GM19099 (cell line): ENCODE data around the gene NTF4.
A peak's percentile ranks its signal among the peaks of the same experiment; 100 is the strongest.

Experiments
- POLR2A ChIP-seq: IDR thresholded peaks from 3 replicates; pipeline ENCODE4 v1.6.1; 2011; ENCODE audit warnings: low read depth; ENCODE audit not compliant: insufficient read length; ENCODE audit errors: extremely low read depth

The NTF4 gene

GRCh38 chr19:49064768-49065611, at the start of gene NTF4:
Gene NTF4 (minus strand): TSS chr19:49064818. CDS start chr19:49061997, 2,821 bp downstream.
- TF ChIP-seq POLR2A, result no peak

- TF ChIP-seq POLR2A, result peak; percentile 43
Measured at GRCh38 chr19:49113762-49114629, 49.4 kb upstream of the NTF4 start, which contains the start of gene LIN7B. Gene LIN7B (plus strand): TSS chr19:49114370. CDS start chr19:49114405, 35 bp downstream.

GRCh38 chr19:49111218-49111998, 46.8 kb upstream of the NTF4 start:
- no peak for TF ChIP-seq POLR2A

- no peak for TF ChIP-seq POLR2A
Measured at GRCh38 chr19:49110567-49110966, 45.9 kb upstream of the NTF4 start.

GRCh38 chr19:49109569-49110233, 45.1 kb upstream of the NTF4 start:
- peak; percentile 7 for TF ChIP-seq POLR2A

- TF ChIP-seq POLR2A, result peak; percentile 10
Measured at GRCh38 chr19:49109051-49109450, 44.4 kb upstream of the NTF4 start.

GRCh38 chr19:49107625-49108459, 43.2 kb upstream of the NTF4 start:
- TF ChIP-seq POLR2A, result no peak

- no peak for TF ChIP-seq POLR2A
Measured at GRCh38 chr19:49106648-49107135, 42.1 kb upstream of the NTF4 start.

- no peak for TF ChIP-seq POLR2A
Measured at GRCh38 chr19:49104229-49104864, 39.7 kb upstream of the NTF4 start.

GRCh38 chr19:49103331-49104085, 38.9 kb upstream of the NTF4 start:
- no peak for TF ChIP-seq POLR2A

GRCh38 chr19:49102303-49102702, 37.7 kb upstream of the NTF4 start:
- no peak for TF ChIP-seq POLR2A

GRCh38 chr19:49101160-49101559, 36.5 kb upstream of the NTF4 start:
- TF ChIP-seq POLR2A, result no peak
